ENCODE data around the gene FNIP2.

Gene FNIP2

DNA sequence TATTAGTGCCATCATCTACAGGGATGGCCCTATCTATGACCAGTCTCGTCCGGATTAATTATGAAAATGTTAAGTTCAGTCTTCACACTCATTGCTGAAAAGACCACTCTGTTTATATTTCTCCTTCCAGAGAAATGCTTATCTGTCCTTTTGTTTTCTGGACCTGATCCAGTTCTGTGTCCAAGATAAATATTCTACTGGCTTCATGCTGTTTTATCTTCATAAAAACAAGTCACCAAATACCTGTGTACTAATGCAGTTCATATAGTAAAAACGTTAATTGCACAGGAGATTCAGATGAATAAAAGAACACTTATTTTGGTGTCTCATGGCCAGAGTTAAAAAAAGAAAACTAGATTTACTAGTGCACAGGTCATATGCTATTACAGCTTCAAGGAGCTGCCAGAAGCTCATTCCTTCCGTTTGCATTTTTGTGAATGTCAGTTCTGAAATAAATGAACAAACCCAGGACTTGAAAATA is 17.3 kb downstream of the FNIP2 start:
- Histone ChIP-seq H3K79me2 (ENCODE audit: insufficient read depth, low read length) (peaks cover 96% of the 10 kb centered on the region), H3K4me2 (ENCODE audit: low read depth, low read length, poor library complexity, severe bottlenecking) (peak overlapping the region; percentile 19), H3K9ac (ENCODE audit: low read depth, low read length, poor library complexity, severe bottlenecking) (peak overlapping the region; percentile 6), H3F3A (ENCODE audit: low read depth) (no peaks in the 10 kb centered on the region), H2AFZ (ENCODE audit: low read length) (no peak overlapping the region), H3K4me3 (ENCODE audit: low read length, poor library complexity, severe bottlenecking) (no peak overlapping the region), H3K9me2 (replicated peaks; ENCODE audit: low read depth, low read length) (no peaks in the 10 kb centered on the region), H4K20me1 (ENCODE audit: insufficient read depth, low read length, poor library complexity, severe bottlenecking) (no peaks in the 10 kb centered on the region), H3K27me3 (ENCODE audit: insufficient read depth, low read length, poor library complexity, severe bottlenecking) (no peaks in the 10 kb centered on the region), H3K4me1 (ENCODE audit: insufficient read depth, low read length, poor library complexity, severe bottlenecking) (peaks cover 67% of the 10 kb centered on the region), H3K36me3 (ENCODE audit: insufficient read depth, low read length) (no peaks in the 10 kb centered on the region), H3K9me3 (ENCODE audit: insufficient read depth, low read depth, low read length) (no peaks in the 10 kb centered on the region)
- TF ChIP-seq EZH2phosphoT487 (IDR thresholded peaks at IDR 0.05; ENCODE audit: borderline replicate concordance), result no peak
- TF ChIP-seq, protein P1, sequence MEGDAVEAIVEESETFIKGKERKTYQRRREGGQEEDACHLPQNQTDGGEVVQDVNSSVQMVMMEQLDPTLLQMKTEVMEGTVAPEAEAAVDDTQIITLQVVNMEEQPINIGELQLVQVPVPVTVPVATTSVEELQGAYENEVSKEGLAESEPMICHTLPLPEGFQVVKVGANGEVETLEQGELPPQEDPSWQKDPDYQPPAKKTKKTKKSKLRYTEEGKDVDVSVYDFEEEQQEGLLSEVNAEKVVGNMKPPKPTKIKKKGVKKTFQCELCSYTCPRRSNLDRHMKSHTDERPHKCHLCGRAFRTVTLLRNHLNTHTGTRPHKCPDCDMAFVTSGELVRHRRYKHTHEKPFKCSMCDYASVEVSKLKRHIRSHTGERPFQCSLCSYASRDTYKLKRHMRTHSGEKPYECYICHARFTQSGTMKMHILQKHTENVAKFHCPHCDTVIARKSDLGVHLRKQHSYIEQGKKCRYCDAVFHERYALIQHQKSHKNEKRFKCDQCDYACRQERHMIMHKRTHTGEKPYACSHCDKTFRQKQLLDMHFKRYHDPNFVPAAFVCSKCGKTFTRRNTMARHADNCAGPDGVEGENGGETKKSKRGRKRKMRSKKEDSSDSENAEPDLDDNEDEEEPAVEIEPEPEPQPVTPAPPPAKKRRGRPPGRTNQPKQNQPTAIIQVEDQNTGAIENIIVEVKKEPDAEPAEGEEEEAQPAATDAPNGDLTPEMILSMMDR (conservative IDR thresholded peaks at IDR 0.05; ENCODE audit: low read length), result no peak

DNA sequence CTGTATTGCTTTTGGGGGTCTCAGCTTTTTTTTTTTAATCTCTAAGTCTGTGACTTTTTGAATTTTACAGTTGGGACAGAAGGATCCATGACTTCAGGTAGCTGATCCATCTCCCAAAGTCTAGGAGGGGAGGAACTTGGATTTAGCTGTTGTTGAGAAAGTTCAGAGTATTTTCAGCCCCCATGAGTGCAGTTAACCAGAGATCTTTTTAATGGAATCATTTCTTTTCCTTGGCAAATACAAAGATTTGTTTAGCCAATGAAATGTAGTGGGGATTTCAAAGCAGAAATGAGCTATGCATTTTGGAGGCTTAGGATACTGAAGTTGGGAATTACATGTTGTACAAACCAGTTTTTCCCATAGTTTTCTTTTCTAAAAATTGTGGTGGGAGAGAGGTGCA is 18.1 kb downstream of the FNIP2 start:
- Histone ChIP-seq H3K27me3 (ENCODE audit: insufficient read depth, low read length, poor library complexity, severe bottlenecking) (no peaks in the 10 kb centered on the region), H3K79me2 (ENCODE audit: insufficient read depth, low read length) (peaks cover 95% of the 10 kb centered on the region), H2AFZ (ENCODE audit: low read length) (no peak overlapping the region), H3K36me3 (ENCODE audit: insufficient read depth, low read length) (no peaks in the 10 kb centered on the region), H3K4me2 (ENCODE audit: low read depth, low read length, poor library complexity, severe bottlenecking) (peak overlapping the region; percentile 19), H3K9ac (ENCODE audit: low read depth, low read length, poor library complexity, severe bottlenecking) (peak overlapping the region; percentile 6), H3F3A (ENCODE audit: low read depth) (no peaks in the 10 kb centered on the region), H3K4me3 (ENCODE audit: low read length, poor library complexity, severe bottlenecking) (no peak overlapping the region), H3K9me2 (replicated peaks; ENCODE audit: low read depth, low read length) (no peaks in the 10 kb centered on the region), H4K20me1 (ENCODE audit: insufficient read depth, low read length, poor library complexity, severe bottlenecking) (no peaks in the 10 kb centered on the region), H3K9me3 (ENCODE audit: insufficient read depth, low read depth, low read length) (no peaks in the 10 kb centered on the region), H3K4me1 (ENCODE audit: insufficient read depth, low read length, poor library complexity, severe bottlenecking) (peaks cover 69% of the 10 kb centered on the region)
- TF ChIP-seq, protein P1 (conservative IDR thresholded peaks at IDR 0.05; ENCODE audit: low read length), result no peak
- no peak for TF ChIP-seq EZH2phosphoT487 (IDR thresholded peaks at IDR 0.05; ENCODE audit: borderline replicate concordance)

- Histone ChIP-seq H3K4me1 (ENCODE audit: insufficient read depth, low read length, poor library complexity, severe bottlenecking) (peaks cover 64% of the 10 kb centered on the region), H3K9me3 (ENCODE audit: insufficient read depth, low read depth, low read length) (no peaks in the 10 kb centered on the region), H3K79me2 (ENCODE audit: insufficient read depth, low read length) (peaks cover 95% of the 10 kb centered on the region), H3K4me2 (ENCODE audit: low read depth, low read length, poor library complexity, severe bottlenecking) (peak overlapping the region; percentile 56), H3K27me3 (ENCODE audit: insufficient read depth, low read length, poor library complexity, severe bottlenecking) (no peaks in the 10 kb centered on the region), H2AFZ (ENCODE audit: low read length) (no peak overlapping the region), H3K36me3 (ENCODE audit: insufficient read depth, low read length) (no peaks in the 10 kb centered on the region), H3F3A (ENCODE audit: low read depth) (no peaks in the 10 kb centered on the region), H3K4me3 (ENCODE audit: low read length, poor library complexity, severe bottlenecking) (no peak overlapping the region), H3K9ac (ENCODE audit: low read depth, low read length, poor library complexity, severe bottlenecking) (peak overlapping the region; percentile 40), H3K9me2 (replicated peaks; ENCODE audit: low read depth, low read length) (no peaks in the 10 kb centered on the region), H4K20me1 (ENCODE audit: insufficient read depth, low read length, poor library complexity, severe bottlenecking) (no peaks in the 10 kb centered on the region)
- TF ChIP-seq EZH2phosphoT487 (IDR thresholded peaks at IDR 0.05; ENCODE audit: borderline replicate concordance), result no peak
- TF ChIP-seq, protein P1 (conservative IDR thresholded peaks at IDR 0.05; ENCODE audit: low read length), result no peak
Measured at GRCh38 chr4:158787709-158788475, 19.1 kb downstream of the FNIP2 start.
